ENCODE data around the gene GNAO1.

Gene GNAO1

GRCh38 chr16:56191156-56191815 is at the start of gene GNAO1:
TSS of gene GNAO1 (plus strand) at chr16:56191489. CDS start at chr16:56192236, 747 bp downstream.
- DNase-seq, result peak; percentile 18 to 81

- DNase-seq, result no peak
These were observed 47.6 kb upstream of the GNAO1 start for GRCh38 chr16:56143666-56144065.

GRCh38 chr16:56145369-56145768 is 45.9 kb upstream of the GNAO1 start:
- no peak for DNase-seq

DNA sequence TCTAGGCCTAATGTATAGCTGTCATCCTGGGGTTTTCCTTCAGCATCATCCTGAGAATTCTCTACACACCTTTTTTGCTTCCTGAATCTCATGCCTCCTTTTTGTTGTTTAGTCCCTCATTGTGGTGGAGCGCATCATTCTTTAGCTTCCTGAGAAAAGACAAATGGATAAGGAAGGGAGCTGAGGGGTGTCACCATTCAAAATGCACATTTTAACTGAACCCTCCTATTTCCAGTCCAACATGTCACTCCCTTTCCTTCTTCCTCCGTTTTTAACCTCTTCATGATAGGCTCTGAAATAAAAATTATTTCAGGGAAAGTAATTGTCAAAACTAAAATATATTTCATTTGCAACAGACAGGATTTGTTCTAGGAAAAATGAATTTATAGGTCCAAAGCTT is 39.7 kb upstream of the GNAO1 start:
- no peak for DNase-seq

- DNase-seq, result no peak
These were observed 29.6 kb upstream of the GNAO1 start for GRCh38 chr16:56161658-56162057.

- DNase-seq, result no peak
These were observed 28.2 kb upstream of the GNAO1 start for GRCh38 chr16:56163089-56163488.

GRCh38 chr16:56163938-56164337 is 27.4 kb upstream of the GNAO1 start:
- DNase-seq, result no peak

GRCh38 chr16:56164636-56165035 is 26.7 kb upstream of the GNAO1 start:
- no peak for DNase-seq

DNA sequence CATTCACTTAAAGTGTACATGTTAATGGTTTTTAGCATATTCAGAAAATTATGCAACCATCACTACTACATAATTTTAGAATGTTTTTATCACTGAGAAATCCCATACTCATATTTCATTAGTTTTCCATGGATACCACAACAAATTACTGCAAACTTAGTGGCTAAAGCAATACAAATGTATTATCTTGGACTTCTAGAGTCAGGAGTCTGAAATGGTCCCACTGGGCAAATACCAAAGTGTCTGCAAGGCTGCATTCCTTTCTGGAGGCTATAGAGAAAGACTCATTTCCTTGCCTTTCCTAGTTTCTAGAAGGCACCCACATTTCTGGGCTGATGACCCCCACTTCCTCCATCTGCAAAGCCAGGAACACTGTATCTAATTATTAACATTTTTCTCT is 16.9 kb upstream of the GNAO1 start:
- DNase-seq, result no peak

- DNase-seq, result no peak
These were observed 9.9 kb upstream of the GNAO1 start for GRCh38 chr16:56181401-56181800.

DNA sequence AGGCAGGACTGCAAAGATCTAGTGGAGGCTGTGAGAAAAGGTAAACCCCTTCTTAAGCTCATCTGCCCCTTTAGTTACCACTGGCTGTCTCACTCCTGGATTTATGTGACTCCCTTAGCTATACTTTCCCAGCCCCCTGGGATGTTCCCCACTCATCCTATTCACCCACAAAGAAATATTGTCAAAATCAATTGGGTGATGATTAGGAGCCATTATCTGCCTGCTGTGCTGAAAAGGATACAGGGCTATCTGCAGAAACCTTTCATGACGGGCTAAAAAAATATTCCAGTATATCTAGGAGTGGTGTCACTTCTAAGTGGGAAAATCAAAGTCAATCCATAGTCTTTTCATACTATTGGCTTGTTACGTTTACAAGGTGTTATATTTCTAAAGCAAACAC is 8.0 kb upstream of the GNAO1 start:
- DNase-seq, result no peak

DNA sequence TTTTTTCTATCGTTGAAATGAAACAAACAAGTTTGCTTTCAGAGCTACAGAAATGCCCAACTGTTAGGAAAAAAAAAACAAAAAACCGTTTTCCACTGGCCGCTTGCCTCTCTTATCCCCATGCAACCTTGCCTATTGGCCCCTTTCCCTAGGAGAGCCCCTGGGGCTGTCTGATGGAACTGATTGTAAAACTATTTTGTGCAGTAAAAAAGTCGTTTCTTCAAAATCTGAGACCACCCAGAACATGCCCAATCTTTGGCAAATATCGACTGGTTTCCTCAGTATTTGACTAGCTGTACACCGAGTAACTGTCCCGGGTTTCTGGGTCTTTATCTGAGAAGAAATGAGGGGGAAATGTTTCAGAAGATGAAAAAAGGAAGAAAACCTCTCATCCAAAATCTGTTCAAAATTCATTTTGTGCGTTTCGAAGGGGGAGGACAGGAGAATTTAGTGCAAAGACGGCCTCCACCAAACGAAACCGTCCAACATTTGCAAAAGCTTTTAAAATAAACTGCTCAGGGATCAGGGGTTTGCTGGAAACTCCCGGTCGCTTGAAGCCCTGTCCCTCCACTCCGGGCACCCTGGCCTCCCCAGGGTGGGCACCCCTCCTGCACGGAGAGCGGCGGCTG is 1.1 kb upstream of the GNAO1 start:
- no peak for DNase-seq

- DNase-seq, result no peak
These were observed 573 bp upstream of the GNAO1 start for GRCh38 chr16:56190677-56191155.

DNA sequence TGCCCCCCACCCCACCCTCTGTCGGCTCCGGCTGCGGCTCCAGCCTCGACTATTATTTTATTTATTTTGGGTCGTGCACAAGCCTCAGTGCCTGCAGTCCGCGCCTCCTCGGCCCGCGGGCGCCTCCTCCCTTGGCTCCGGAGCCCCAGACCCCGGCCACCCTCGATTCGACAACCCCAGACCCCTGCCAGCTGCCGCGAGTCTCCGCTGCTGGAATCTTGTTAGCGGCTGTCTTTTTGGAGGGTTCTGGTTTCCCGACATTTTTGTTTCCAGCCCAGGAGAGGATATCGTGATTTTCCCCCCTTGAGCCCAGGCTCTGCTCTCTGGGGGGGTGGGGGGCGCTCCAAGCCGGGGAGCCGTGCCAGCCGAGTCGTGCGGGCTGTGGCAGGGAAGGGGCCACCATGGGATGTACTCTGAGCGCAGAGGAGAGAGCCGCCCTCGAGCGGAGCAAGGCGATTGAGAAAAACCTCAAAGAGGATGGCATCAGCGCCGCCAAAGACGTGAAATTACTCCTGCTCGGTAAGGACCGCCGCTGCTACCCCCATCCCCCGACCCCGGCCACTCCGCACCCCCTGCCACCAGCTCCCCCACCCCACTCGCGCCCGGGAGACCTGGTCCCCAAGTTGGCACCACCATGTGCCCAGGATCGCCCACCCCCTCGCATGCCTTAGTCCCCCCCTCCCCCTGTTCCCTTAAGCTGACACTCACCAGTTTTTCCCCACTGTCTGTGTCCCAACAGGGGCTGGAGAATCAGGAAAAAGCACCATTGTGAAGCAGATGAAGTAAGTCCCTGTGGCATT is 746 bp downstream of the GNAO1 start:
- no peak for DNase-seq

DNA sequence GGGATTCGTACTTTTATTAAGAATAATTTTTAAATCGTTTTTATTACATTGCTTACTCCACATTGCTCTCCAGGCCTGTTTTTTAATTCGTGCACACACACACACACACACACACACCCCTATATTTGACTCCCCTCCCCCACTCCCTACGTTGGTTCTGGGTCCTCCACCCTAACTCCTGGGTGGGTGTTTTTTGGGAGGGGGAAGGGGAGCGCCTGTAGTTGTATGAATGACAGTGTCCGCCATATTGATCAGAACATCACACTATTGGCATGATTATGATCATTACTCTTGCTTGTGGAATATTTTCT is 1.3 kb downstream of the GNAO1 start:
- no peak for DNase-seq

DNA sequence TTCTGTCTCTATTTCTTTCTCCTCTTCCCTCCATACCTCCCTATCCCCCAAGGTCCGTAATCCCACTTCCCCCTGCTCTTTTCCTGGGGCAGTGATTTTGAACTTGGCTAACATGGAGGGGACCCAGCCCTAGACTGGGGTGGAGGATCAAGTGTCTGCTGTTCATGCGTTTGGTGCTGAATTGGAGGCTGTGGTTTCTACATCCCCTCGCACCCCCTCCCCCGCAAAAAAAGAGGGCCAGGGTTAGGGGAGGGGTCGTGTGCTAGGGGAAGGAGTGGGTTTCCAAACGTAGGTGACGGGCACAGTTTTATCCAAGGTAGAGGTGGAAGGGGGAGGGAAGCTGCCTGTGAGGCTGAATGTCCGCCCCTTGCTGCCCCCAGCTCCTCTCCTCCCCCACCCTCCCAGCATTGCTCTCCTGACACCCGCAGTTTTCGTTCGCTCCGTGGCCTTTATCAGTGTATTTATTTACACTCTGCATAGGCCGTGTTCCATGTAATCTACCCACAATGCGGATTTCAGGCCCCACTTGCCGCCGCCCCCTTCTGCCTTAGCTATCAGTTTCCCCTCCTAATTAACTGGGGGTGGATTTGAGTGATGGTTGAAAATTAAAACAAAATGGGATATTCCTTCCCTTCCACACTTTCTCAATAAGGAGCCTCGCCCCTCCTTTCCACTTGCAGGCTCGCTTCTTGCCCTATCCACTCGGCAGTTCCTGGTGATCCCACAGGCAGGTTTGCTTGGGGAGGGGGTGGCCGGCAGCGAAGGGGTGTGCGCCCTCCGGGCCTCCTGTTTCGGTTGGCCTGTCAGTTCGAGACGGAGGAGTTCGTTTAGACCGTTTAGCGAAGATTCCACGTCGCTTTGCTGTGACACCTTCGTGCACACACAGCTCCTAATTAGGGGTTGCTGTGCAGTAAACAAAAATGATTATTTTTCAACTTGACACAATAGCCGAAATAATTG is 2.0 kb downstream of the GNAO1 start:
- no peak for DNase-seq

DNA sequence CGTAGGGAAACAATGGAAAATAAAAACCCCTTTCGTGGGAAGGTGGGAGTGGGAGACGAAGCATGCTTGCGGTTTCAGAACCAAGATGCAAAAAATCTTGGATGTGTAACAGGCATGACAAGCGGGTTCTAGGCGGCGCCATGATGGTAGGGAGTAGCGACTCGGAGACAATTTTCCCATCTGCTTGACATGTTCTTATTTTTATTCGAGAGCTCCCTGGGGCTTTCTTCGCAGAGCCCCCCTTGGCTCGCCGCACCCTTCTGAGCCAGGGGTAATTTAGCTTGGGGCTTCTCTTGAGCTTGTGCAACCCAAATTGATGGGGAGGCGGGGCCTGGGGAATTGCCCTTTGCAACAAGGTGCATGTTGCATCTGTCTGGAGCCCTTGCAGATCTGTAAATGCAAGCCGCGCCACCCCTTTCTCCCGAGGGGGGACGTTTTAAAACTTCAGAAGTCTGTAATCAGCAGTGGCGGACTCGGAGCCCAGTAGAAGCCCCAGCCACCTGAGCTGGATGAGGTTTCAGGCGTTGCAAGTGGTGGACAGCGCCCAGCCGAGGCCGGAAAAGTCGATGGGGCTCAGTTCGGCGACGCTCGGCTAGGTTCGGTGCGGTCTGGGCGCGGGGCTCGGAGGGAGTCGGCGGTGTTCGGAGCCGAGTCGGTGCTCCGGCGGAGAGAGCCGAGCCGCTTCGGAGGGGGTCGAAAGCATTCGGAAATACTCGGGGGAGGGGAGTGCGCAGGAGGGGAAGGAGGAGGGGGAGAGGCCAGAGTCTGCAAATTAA is 2.9 kb downstream of the GNAO1 start:
- DNase-seq, result peak; percentile 74 to 82

- peak; percentile 2 to 37 for DNase-seq
These were observed 3.9 kb downstream of the GNAO1 start for GRCh38 chr16:56195151-56195550.

- DNase-seq, result no peak
These were observed 5.1 kb downstream of the GNAO1 start for GRCh38 chr16:56196381-56196780.

- DNase-seq, result no peak
These were observed 6.1 kb downstream of the GNAO1 start for GRCh38 chr16:56197192-56197992.
